ENCODE measurements around the gene EPSTI1.
A peak's percentile ranks its signal among the peaks of the same experiment; 100 is the strongest.
"Not testable (repeated sequence)": the region's sequence is repeated elsewhere in the genome, so short reads cannot be mapped to it uniquely, and the experiment has no call there.

The EPSTI1 gene, protein sequence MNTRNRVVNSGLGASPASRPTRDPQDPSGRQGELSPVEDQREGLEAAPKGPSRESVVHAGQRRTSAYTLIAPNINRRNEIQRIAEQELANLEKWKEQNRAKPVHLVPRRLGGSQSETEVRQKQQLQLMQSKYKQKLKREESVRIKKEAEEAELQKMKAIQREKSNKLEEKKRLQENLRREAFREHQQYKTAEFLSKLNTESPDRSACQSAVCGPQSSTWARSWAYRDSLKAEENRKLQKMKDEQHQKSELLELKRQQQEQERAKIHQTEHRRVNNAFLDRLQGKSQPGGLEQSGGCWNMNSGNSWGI

GRCh38 chr13:42991898-42992763, at the start of gene EPSTI1:
Gene EPSTI1 (minus strand): TSS chr13:42992241. CDS start chr13:42992165, 76 bp downstream.
- peak; percentile 62 for DNase-seq

- no peak for DNase-seq
Observed at GRCh38 chr13:43041369-43041921, 49.4 kb upstream of the EPSTI1 start.

GRCh38 chr13:43040581-43041368, 48.7 kb upstream of the EPSTI1 start:
- not testable (repeated sequence) for DNase-seq

- no peak for DNase-seq
Observed at GRCh38 chr13:43039966-43040365, 47.9 kb upstream of the EPSTI1 start.

GRCh38 chr13:43036351-43037250, 44.6 kb upstream of the EPSTI1 start:
- no peak for DNase-seq

- no peak for DNase-seq
Observed at GRCh38 chr13:43033038-43033437, 41.0 kb upstream of the EPSTI1 start.

DNA sequence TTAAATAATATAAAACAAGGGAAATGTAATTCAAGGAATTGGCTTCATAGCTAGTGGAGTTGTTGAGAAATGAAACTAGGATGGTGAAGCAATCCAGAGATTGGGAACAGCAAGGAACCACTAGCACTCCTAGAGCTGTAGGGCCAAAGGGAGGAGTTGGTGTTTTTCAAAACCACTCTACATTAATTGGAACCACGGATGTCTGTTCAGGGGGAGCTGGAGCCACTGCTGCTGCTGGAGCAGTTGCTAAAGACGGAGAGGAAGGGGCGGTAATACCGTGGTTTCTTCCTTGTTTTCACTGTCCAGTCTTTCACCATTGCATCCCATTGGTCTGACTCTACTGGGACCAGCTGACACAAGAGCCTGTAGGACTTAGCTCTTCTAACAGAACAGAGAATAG, 39.8 kb upstream of the EPSTI1 start:
- no peak for DNase-seq

- DNase-seq, result no peak
Observed at GRCh38 chr13:43030548-43030947, 38.5 kb upstream of the EPSTI1 start.

DNA sequence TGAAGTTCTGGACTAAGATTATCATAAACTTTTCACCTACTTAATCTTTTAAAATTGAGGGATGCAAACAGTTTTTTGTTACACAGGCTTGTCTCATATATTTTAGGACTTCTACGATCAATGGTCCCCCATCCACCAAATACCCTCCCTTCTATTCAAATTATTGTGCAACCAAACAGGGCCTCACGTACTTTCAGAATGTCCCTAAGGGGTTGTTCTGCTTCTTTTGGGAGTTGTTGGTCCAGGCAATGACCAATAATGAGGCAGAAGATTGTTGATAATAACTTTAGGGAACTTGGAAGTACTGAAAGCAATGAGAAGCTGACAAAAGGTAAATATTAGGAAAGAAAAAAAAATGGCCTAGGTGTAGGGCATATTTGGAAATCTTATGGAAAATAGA, 34.2 kb upstream of the EPSTI1 start:
- no peak for DNase-seq

- peak; percentile 49 for DNase-seq
Observed at GRCh38 chr13:43023289-43023963, 31.4 kb upstream of the EPSTI1 start, which contains the start of gene DNAJC15. Gene DNAJC15 (plus strand): TSS chr13:43023586. CDS start chr13:43023627, 41 bp downstream.

DNA sequence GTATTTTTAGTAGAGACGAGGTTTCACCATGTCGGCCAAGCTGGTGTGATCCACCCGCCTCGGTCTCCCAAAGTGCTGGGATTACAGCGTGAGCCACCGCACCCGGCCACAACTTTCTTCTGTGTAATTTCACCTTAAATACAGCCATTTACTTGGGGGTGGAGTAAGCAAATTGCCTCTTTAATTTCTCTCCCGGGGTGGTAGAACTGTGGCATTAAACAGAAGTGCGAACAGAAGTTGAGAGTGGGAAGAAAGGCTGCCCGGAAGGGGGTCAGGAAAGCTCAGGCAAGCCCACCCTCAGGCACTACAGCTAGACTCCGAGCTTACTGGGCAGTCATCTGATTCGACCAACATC, 30.9 kb upstream of the EPSTI1 start:
- no peak for DNase-seq

DNA sequence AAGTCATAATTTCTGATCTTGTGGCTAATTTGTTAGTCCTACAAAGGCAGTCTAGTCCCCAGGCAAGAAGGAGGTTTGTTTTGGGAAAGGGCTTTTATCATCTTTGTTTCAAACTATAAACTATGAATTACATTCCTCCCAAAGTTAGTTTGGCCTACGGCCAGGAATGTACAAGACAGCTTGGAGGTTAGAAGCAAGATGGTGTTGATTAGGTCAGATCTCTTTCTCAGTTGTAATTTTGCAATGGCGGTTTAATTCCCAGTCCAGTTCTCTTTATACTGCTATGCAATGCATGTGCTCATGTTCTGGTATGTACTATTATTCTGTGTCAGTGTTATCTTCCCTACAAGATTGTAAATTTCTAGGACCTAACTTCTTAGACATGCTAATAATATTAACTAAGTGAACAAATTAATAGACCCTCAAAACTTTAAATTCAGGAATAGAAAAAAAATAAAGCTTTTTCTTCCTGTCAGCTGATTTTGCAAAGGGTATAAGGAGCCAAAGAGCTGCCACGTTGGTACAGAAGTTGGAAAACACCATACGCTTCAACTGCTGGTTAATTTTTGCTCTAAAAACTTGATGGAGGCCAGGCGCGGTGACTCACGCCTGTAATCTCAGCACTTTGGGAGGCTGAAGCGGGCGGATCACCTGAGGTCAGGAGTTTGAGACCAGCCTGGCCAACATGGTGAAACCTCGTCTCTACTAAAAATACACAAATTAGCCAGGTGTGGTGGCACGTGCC, 30.1 kb upstream of the EPSTI1 start:
- DNase-seq, result no peak

- no peak for DNase-seq
Observed at GRCh38 chr13:43020794-43021193, 28.8 kb upstream of the EPSTI1 start.

- no peak for DNase-seq
Observed at GRCh38 chr13:43019811-43020210, 27.8 kb upstream of the EPSTI1 start.

- DNase-seq, result no peak
Observed at GRCh38 chr13:43016226-43016625, 24.2 kb upstream of the EPSTI1 start.

DNA sequence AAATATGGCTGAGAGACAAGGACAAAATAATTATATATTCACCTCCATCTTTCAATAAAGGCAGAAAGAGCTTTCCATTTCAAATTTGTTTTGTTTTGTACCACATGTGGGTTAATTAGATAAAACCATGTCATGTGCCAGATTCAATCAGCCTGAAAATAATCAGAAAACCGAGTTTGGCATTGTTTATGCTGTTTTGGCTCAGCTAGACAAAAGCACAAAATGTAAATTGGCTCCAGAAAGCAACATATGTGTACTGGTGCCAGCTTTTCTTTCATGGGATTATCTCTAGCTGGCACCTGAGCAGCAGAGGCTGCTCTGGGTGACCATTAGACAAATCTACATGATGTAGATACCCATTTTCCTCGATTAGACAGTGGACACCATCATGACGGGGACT, 22.1 kb upstream of the EPSTI1 start:
- DNase-seq, result no peak

GRCh38 chr13:43009506-43009905, 17.5 kb upstream of the EPSTI1 start:
- DNase-seq, result no peak

DNA sequence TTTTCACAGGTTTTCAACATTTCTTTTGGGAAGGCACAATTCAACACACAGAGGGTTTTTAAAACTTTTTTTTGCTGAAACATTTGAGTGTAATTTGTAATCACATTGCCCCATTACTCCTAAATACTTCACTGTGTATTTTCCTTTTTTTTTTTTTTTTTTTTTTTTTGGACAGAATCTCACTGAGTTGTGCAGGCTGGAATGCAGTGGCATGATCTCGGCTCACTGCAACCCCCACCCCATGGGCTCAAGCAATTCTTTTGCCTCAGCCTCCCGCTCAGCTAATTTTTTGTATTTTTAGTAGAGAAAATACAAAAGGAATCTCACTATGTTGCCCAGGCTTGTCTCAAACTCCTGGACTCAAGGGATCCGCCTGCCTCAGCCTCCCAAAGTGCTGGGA, 16.6 kb upstream of the EPSTI1 start:
- DNase-seq, result no peak

- no peak for DNase-seq
Observed at GRCh38 chr13:43006893-43007631, 15.0 kb upstream of the EPSTI1 start.
